Neuron (in vitro differentiated cells): ENCODE results near the gene NFYA.

Source experiments
- H2AFZ ChIP-seq: one replicate; pipeline ENCODE4 v1.6.1; 2013; ENCODE audit warnings: low read depth, mild to moderate bottlenecking, inconsistent platforms, low read length, moderate library complexity
- H3K27me3 ChIP-seq: one replicate; pipeline ENCODE4 v1.6.1; 2013; ENCODE audit warnings: low read length; ENCODE audit not compliant: insufficient read depth
- H3K36me3 ChIP-seq: one replicate; pipeline ENCODE4 v1.6.1; 2013; ENCODE audit warnings: low read length; ENCODE audit not compliant: insufficient read depth
- H3K4me1 ChIP-seq: one replicate; pipeline ENCODE4 v1.6.1; 2013; ENCODE audit warnings: low read length; ENCODE audit not compliant: insufficient read depth
- H3K4me3 ChIP-seq: 2 replicates; pipeline ENCODE4 v1.5.1; 2013; ENCODE audit warnings: mild to moderate bottlenecking, low read length, moderate library complexity
- H3K9me3 ChIP-seq: one replicate; pipeline ENCODE4 v1.6.1; 2013; ENCODE audit warnings: low read length

Gene NFYA

DNA sequence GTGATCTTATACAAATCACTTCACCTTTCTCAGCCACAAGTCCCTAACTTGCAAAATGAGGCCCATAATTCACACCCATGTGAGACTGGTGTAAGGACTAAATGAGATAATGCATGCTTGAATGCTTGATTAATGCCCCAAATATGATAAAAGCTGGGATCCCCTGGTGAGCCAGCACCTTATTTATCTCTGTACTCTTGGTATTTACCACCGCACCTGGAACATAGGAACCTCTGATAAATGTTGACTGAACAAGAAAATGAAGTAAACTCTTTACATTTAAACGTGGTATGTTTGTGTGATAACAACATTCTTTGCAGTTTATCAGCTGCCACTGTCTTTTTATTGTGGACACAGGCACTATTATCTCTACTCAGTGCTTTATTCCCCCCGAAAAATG is 22.2 kb upstream of the NFYA start:
- Histone ChIP-seq H3K9me3 (no peaks in the 10 kb centered on the region), H3K4me1 (peaks cover 4% of the 10 kb centered on the region), H3K4me3 (no peak overlapping the region), H3K27me3 (no peaks in the 10 kb centered on the region), H3K36me3 (no peaks in the 10 kb centered on the region), H2AFZ (no peak overlapping the region)

DNA sequence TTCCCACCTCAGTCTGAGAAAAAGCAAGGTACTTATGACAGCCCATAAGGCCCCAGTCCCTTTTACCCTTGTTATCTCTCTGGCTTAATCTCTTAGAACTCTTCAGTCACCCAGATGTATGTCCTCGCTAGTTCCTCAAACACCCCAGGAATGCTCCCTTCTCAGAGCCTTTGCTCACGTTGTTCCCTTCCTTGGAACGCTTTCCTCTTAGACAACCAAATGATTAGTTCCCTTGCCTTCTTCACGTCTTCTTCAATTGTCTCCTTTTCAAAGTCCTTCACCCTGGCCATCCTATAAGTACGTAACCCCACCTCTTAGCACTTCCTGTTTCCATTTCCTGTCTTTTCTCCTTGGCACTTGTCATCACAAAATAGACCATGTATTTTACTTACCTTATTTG is 20.9 kb upstream of the NFYA start:
- Histone ChIP-seq H3K27me3 (no peaks in the 10 kb centered on the region), H3K4me3 (no peak overlapping the region), H2AFZ (no peak overlapping the region), H3K4me1 (peaks cover 4% of the 10 kb centered on the region), H3K9me3 (no peaks in the 10 kb centered on the region), H3K36me3 (no peaks in the 10 kb centered on the region)

DNA sequence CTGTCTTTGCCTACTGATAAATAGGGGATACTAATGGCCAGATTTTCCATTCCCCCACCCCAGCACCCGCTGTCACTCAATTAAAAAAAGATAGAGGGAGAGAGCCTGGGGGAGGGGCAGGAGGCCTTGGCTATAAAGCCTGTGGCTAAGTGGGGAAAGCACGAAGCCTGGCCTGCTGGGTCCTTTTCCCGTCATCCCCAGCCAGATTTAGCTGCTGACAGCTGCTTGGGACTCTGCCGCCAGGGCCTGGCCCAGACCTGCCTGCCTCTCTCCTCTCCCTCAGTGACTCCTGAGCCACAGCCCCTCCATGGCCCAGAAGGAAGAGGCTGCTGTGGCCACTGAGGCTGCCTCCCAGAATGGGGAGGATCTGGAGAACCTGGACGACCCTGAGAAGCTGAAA is 19.7 kb upstream of the NFYA start, which contains the start of gene APOBEC2:
Gene APOBEC2 (plus strand): TSS at position 162 of the 400 bp plus-strand sequence. CDS start 146 bp downstream, at position 308.
- H3K4me3 ChIP-seq = no peak within 1 kb of the TSS
- no peak within 1 kb of the TSS for H2AFZ ChIP-seq
- no peaks in the 10 kb centered on the region for H3K9me3 ChIP-seq
- H3K36me3 ChIP-seq = no peaks in the 10 kb centered on the region
- peaks cover 4% of the 10 kb centered on the region for H3K4me1 ChIP-seq
- no peaks in the 10 kb centered on the region for H3K27me3 ChIP-seq

GRCh38 chr6:41054511-41054910 is 18.3 kb upstream of the NFYA start:
- Histone ChIP-seq H3K27me3 (no peaks in the 10 kb centered on the region), H3K4me3 (no peak overlapping the region), H3K9me3 (no peaks in the 10 kb centered on the region), H2AFZ (no peak overlapping the region), H3K36me3 (no peaks in the 10 kb centered on the region), H3K4me1 (peaks cover 4% of the 10 kb centered on the region)

DNA sequence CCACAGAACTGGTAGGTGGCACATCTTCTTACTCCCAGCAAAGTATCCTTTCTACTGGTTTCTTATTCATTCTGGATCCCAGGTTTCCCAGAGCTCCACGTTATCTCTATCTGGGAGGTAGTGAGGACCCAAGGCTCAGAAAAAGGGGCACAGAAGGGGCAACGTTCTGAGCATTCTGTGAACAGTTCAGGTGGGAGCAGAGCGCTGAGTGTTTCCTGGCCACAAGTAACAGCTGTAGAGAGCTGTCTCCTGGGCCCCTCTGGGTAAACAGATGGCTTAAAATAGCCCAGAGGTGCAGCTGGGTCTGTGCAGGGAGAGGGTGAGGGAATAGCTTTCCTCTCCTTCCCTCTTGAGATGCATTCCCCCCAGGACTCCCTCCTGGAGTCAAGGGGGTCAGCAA is 17.6 kb upstream of the NFYA start:
- H3K27me3 ChIP-seq = no peaks in the 10 kb centered on the region
- H3K4me3 ChIP-seq = no peak overlapping the region
- no peak overlapping the region for H2AFZ ChIP-seq
- H3K9me3 ChIP-seq = no peaks in the 10 kb centered on the region
- H3K36me3 ChIP-seq = no peaks in the 10 kb centered on the region
- no peaks in the 10 kb centered on the region for H3K4me1 ChIP-seq

DNA sequence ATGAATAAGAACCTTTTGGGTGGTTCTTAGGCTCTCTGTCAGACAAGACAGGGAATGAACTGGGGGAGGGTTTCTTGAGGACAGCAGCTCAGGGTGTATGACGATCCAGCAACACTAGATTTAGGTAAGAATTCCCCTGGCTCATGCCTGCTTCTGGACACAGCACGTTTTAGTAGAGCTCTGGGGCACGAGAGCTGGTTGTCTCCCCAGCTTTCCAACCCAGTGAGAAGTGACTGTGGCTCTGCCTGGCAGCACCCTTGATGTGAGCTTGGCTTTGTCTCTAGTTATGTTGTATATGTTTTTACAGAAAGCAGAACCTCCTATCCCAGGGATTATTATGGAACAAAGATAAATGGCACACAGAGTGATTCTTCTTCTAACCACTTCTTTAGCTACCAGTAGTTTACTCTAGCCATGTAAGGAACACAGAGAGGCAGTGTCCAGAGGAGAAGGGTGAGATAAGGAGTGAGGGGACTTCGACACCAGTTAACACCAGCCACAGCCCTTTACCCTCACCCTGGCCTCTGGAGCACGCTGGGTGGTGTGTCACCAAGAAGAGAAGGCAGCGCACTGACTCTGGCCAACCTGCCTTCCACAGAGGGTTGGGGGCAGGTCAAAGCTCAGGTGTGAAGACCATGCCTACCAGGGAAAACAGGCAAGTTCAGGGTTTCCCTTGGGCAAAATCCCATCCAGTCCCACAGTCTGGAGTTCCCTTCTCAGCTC is 15.8 kb upstream of the NFYA start:
- Histone ChIP-seq H3K4me1 (no peaks in the 10 kb centered on the region), H3K4me3 (no peak overlapping the region), H3K27me3 (no peaks in the 10 kb centered on the region), H3K36me3 (peaks cover 4% of the 10 kb centered on the region), H3K9me3 (no peaks in the 10 kb centered on the region), H2AFZ (no peak overlapping the region)

DNA sequence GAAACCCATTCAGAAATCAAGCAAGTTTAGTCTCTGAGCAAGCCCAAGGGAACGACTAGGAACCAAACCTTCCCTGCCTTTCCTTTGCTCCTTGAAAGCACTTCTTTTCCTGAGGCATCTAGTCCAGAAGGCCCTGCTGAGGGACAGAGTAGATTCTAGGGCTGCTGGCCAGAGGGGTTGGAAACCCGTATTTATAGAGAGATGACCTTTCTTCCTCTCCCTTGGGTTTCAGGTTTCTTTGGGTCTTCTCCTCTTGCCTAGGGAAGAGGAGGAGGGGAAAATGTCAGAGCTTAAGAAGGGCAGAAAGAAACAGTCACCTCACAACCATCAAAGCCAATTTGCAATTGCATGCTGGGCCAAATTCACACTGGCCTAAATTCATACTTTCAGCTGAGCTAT is 14.0 kb upstream of the NFYA start:
- no peaks in the 10 kb centered on the region for H3K4me1 ChIP-seq
- H3K36me3 ChIP-seq = peaks cover 6% of the 10 kb centered on the region
- H3K9me3 ChIP-seq = no peaks in the 10 kb centered on the region
- no peak overlapping the region for H2AFZ ChIP-seq
- no peak overlapping the region for H3K4me3 ChIP-seq
- no peaks in the 10 kb centered on the region for H3K27me3 ChIP-seq

GRCh38 chr6:41059556-41059955 is 13.2 kb upstream of the NFYA start:
- Histone ChIP-seq H2AFZ (no peak overlapping the region), H3K27me3 (no peaks in the 10 kb centered on the region), H3K9me3 (no peaks in the 10 kb centered on the region), H3K4me3 (no peak overlapping the region), H3K36me3 (peaks cover 13% of the 10 kb centered on the region), H3K4me1 (no peaks in the 10 kb centered on the region)

DNA sequence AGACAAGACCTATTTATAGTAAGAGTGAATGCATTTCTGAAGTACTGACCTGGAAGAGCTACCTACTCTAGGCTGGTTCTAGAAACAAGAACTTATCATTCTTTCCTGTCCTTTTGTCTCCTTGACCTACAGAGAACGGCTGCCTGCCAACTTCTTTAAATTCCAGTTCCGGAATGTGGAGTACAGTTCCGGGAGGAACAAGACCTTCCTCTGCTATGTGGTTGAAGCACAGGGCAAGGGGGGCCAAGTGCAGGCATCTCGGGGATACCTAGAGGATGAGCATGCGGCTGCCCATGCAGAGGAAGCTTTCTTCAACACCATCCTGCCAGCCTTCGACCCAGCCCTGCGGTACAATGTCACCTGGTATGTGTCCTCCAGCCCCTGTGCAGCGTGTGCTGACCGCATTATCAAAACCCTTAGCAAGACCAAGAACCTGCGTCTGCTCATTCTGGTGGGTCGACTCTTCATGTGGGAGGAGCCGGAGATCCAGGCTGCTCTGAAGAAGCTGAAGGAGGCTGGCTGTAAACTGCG is 11.5 kb upstream of the NFYA start:
- no peaks in the 10 kb centered on the region for H3K27me3 ChIP-seq
- peaks cover 26% of the 10 kb centered on the region for H3K36me3 ChIP-seq
- no peaks in the 10 kb centered on the region for H3K9me3 ChIP-seq
- H3K4me1 ChIP-seq = no peaks in the 10 kb centered on the region
- no peak overlapping the region for H3K4me3 ChIP-seq
- H2AFZ ChIP-seq = no peak overlapping the region

DNA sequence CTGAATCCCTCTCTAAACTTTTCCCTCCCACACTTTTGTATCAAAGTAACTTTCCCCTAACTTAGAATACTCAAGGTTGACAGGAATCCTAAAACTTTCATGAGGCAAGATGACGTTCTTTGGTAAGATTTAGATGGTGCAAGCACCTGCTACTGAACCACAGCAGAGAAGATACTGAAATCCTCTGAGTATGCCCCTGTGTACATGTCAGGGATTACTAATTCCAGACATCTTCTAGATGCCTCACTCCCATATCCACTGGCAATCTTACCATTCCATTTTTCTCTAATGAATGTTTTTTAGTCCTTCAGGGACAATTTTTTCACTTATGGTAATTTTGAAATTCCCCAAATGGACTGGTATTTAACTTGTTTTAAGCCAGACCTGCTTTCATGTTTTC is 10.7 kb upstream of the NFYA start:
- H3K4me3 ChIP-seq = no peak overlapping the region
- no peaks in the 10 kb centered on the region for H3K27me3 ChIP-seq
- no peak overlapping the region for H2AFZ ChIP-seq
- peaks cover 29% of the 10 kb centered on the region for H3K36me3 ChIP-seq
- no peaks in the 10 kb centered on the region for H3K9me3 ChIP-seq
- H3K4me1 ChIP-seq = no peaks in the 10 kb centered on the region

GRCh38 chr6:41063884-41064285 is 8.9 kb upstream of the NFYA start:
- no peaks in the 10 kb centered on the region for H3K4me1 ChIP-seq
- H2AFZ ChIP-seq = no peak overlapping the region
- H3K9me3 ChIP-seq = no peaks in the 10 kb centered on the region
- H3K4me3 ChIP-seq = no peak overlapping the region
- peaks cover 39% of the 10 kb centered on the region for H3K36me3 ChIP-seq
- no peaks in the 10 kb centered on the region for H3K27me3 ChIP-seq

GRCh38 chr6:41064841-41065240 is 7.9 kb upstream of the NFYA start:
- Histone ChIP-seq H3K36me3 (peaks cover 45% of the 10 kb centered on the region), H3K4me3 (no peak overlapping the region), H3K9me3 (no peaks in the 10 kb centered on the region), H3K4me1 (no peaks in the 10 kb centered on the region), H3K27me3 (no peaks in the 10 kb centered on the region), H2AFZ (no peak overlapping the region)

DNA sequence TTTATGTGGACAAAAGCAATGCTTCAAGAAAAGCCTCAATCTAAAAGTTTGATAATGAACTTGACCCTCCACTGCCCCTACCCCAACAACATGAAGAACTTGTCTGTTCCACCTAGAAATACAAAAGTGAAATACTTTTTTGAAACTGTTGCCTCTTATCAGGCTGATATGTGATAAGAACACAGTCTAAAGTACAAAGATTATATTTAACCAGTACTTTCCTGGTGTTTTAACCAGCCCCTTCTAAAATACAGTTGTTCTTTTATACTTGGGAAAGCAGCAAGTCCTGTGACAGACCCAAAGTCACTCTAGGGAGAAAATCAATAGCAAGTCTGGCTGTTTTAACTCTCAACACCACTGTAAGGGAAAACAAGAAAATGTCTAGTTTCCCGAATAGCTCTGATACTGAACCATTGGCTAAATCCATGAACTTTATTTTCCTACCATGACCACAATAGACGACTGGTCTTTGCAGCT is 7.2 kb upstream of the NFYA start:
- H3K4me1 ChIP-seq = peaks cover 2% of the 10 kb centered on the region
- no peaks in the 10 kb centered on the region for H3K9me3 ChIP-seq
- no peaks in the 10 kb centered on the region for H3K27me3 ChIP-seq
- H2AFZ ChIP-seq = no peak overlapping the region
- H3K36me3 ChIP-seq = peaks cover 45% of the 10 kb centered on the region
- no peak overlapping the region for H3K4me3 ChIP-seq

- H3K4me3 ChIP-seq = no peak overlapping the region
- H3K9me3 ChIP-seq = no peaks in the 10 kb centered on the region
- peaks cover 40% of the 10 kb centered on the region for H3K36me3 ChIP-seq
- no peaks in the 10 kb centered on the region for H3K27me3 ChIP-seq
- peaks cover 8% of the 10 kb centered on the region for H3K4me1 ChIP-seq
- H2AFZ ChIP-seq = no peak overlapping the region
Measured at GRCh38 chr6:41066867-41067304, 5.9 kb upstream of the NFYA start.
